Aorta (tissue), 5 donors: ENCODE results near the gene ABCG4. TPM values are rescaled to one million over a fixed set of nuclear protein-coding genes. Genes with fewer than 3 reads are reported as not detected.

Source experiments
- ATAC-seq: fragments of 200-7000 bp; cut with Tn5 transposase; one replicate; pipeline ENCODE4 v1.9.1; 2022; ENCODE audit warnings: moderate library complexity; ENCODE audit not compliant: low FRiP score
- DNase-seq, 2 donors: peaks; one replicate each; pipeline ENCODE4 v3.0.0-alpha.2; 2020
- H3K27ac ChIP-seq, 2 donors: one replicate each; pipeline ENCODE4 v1.5.1; 2013; ENCODE audit warnings: low read length in 2 of 2, mild to moderate bottlenecking in 2 of 2, moderate library complexity in 2 of 2, control low read depth in 1 of 2, inconsistent platforms in 1 of 2, low read depth in 1 of 2
- H3K27me3 ChIP-seq, 2 donors: one replicate each; pipeline ENCODE4 v1.6.1; 2013; ENCODE audit warnings: control low read depth in 1 of 2, low read length in 1 of 2, mild to moderate bottlenecking in 1 of 2, moderate library complexity in 1 of 2; ENCODE audit not compliant: insufficient read depth in 2 of 2, control insufficient read depth in 1 of 2
- H3K36me3 ChIP-seq, 2 donors: one replicate each; pipeline ENCODE4 v1.6.1; 2013; ENCODE audit warnings: control low read depth in 1 of 2, low read length in 1 of 2, mild to moderate bottlenecking in 1 of 2; ENCODE audit not compliant: insufficient read depth in 2 of 2, control insufficient read depth in 1 of 2
- H3K4me1 ChIP-seq, 2 donors: one replicate each; pipeline ENCODE4 v1.6.1; 2013; ENCODE audit warnings: low read length in 2 of 2, control low read depth in 1 of 2, mild to moderate bottlenecking in 1 of 2, moderate library complexity in 1 of 2; ENCODE audit not compliant: insufficient read depth in 2 of 2, control insufficient read depth in 1 of 2
- H3K4me3 ChIP-seq, 2 donors: one replicate each; pipeline ENCODE4 v1.5.1; 2013; ENCODE audit warnings: low read length in 2 of 2, control low read depth in 1 of 2, mild to moderate bottlenecking in 1 of 2
- H3K9me3 ChIP-seq: one replicate; pipeline ENCODE4 v1.6.1; 2013; ENCODE audit warnings: mild to moderate bottlenecking, low read length; ENCODE audit not compliant: control insufficient read depth
- WGBS, 2 donors: extraction: QIAGEN DNeasy Blood & Tissue Kit; methylation state at CpG; one replicate each; pipeline ENCODE4 v1.1.7; 2013; 5-methylcytosine and 5-hydroxymethylcytosine counted together
- intact Hi-C, 2 donors: fragments of 100-400 bp; cut with DNase I; formaldehyde crosslinking; loops; one replicate each; pipeline versions ENCODE4 v1.14.2 to v1.15.0; 2022
- polyA plus RNA-seq, 2 donors: library from polyadenylated mRNA; stranded (reverse); fragments of 200-250 nt; gene quantifications; one replicate each; pipeline ENCODE4 v1.2.3, GENCODE V29; 2013
- total RNA-seq, 2 donors: library from RNA; stranded (reverse); fragmentation: NEBNext Ultra II Directional; extraction: Animal tissue kit (Norgen Biotek cat#: 25700); gene quantifications; one replicate each; pipeline ENCODE4 v1.2.1, GENCODE V29; 2021
- donor health status: healthy with polysubstance abuse.
- donor health status: Bipolar disorder and iron deficiency.
- donor health status: DM: no; HTN: no; CAD: no.
- donor health status: DM: no; HTN: no; CAD: no.
- donor health status: DM: yes; HTN: yes; CAD: no.

The ABCG4 gene
- total and polyA plus RNA-seq, 4 donors, result 0.45 to 0.75 (median 0.75) TPM; not detected in 1

GRCh38 chr11:119106564-119107537 is 42.0 kb upstream of the ABCG4 start, which contains the start of gene C2CD2L:
C2CD2L (plus strand) TSS chr11:119107344; CDS start chr11:119107742, 398 bp downstream.
- intact Hi-C loops, result no loop called here
- Histone ChIP-seq H3K9me3 (no peaks in the 10 kb centered on the region), H3K27ac (peak within 1 kb of the TSS in 1 of 2 donors; percentile 62), H3K4me1 (peaks cover 0 to 2% of the 10 kb centered on the region in 2 donors), H3K27me3 (no peaks in the 10 kb centered on the region), H3K4me3 (peak within 1 kb of the TSS; percentile 84 to 95), H3K36me3 (peaks cover 0 to 4% of the 10 kb centered on the region in 2 donors)
- DNase-seq (peak; percentile 95 to 96), ATAC-seq (peak; percentile 95)
- 0 to 1% methylated on average over 42 to 49 of the region's 49 CpGs for WGBS, 2 donors

- WGBS, 2 donors, result 0 to 1% methylated on average over 42 to 65 of the region's 65 CpGs
- no peaks in the 10 kb centered on the region for H3K9me3 ChIP-seq
- H3K27ac ChIP-seq, result peak overlapping the region in 1 of 2 donors; percentile 62
- H3K4me3 ChIP-seq, result peak overlapping the region; percentile 84 to 95
- ATAC-seq (peak; percentile 1), DNase-seq (peak in 1 of 2 donors; percentile 54)
- intact Hi-C loops, result no loop called here
- H3K4me1 ChIP-seq, result peaks cover 0 to 2% of the 10 kb centered on the region in 2 donors
- H3K36me3 ChIP-seq, result peaks cover 0 to 4% of the 10 kb centered on the region in 2 donors
- H3K27me3 ChIP-seq, result no peaks in the 10 kb centered on the region
Measured at GRCh38 chr11:119107538-119108145, 41.2 kb upstream of the ABCG4 start.

- H3K27me3 ChIP-seq, result no peaks in the 10 kb centered on the region
- H3K4me3 ChIP-seq, result peak overlapping the region; percentile 84 to 95
- peak; percentile 50 to 60 for DNase-seq
- peaks cover 0 to 5% of the 10 kb centered on the region in 2 donors for H3K36me3 ChIP-seq
- intact Hi-C loops, result no loop called here
- WGBS, 2 donors, result 20 to 27% methylated on average over 8 of the region's 8 CpGs
- H3K4me1 ChIP-seq, result peaks cover 0 to 2% of the 10 kb centered on the region in 2 donors
- H3K9me3 ChIP-seq, result no peaks in the 10 kb centered on the region
- ATAC-seq, result no peak
- H3K27ac ChIP-seq, result no peak overlapping the region
Measured at GRCh38 chr11:119108146-119108856, 40.6 kb upstream of the ABCG4 start.

GRCh38 chr11:119108857-119109221 is 40.0 kb upstream of the ABCG4 start:
- H3K36me3 ChIP-seq, result peaks cover 0 to 7% of the 10 kb centered on the region in 2 donors
- no peak overlapping the region for H3K4me3 ChIP-seq
- H3K27me3 ChIP-seq, result no peaks in the 10 kb centered on the region
- no peaks in the 10 kb centered on the region for H3K9me3 ChIP-seq
- intact Hi-C loops, result no loop called here
- DNase-seq (peak in 1 of 2 donors; percentile 40), ATAC-seq (no peak)
- H3K27ac ChIP-seq, result no peak overlapping the region
- H3K4me1 ChIP-seq, result peaks cover 0 to 2% of the 10 kb centered on the region in 2 donors
- 87 to 92% methylated on average over 2 of the region's 2 CpGs for WGBS, 2 donors

- no peak for ATAC-seq
- Histone ChIP-seq H3K27ac (no peak overlapping the region), H3K27me3 (no peaks in the 10 kb centered on the region), H3K36me3 (peaks cover 0 to 8% of the 10 kb centered on the region in 2 donors), H3K4me3 (no peak overlapping the region), H3K4me1 (peaks cover 0 to 2% of the 10 kb centered on the region in 2 donors), H3K9me3 (no peaks in the 10 kb centered on the region)
- 72 to 83% methylated on average over 3 of the region's 3 CpGs for WGBS, 2 donors
- intact Hi-C loops, result no loop called here
- DNase-seq, result peak in 1 of 2 donors; percentile 27
Measured at GRCh38 chr11:119109843-119110242, 39.0 kb upstream of the ABCG4 start.

- Histone ChIP-seq H3K27ac (no peak overlapping the region), H3K9me3 (no peaks in the 10 kb centered on the region), H3K27me3 (no peaks in the 10 kb centered on the region), H3K4me3 (no peak overlapping the region), H3K36me3 (peaks cover 0 to 8% of the 10 kb centered on the region in 2 donors), H3K4me1 (peaks cover 0 to 2% of the 10 kb centered on the region in 2 donors)
- WGBS, 2 donors, result 80 to 83% methylated on average over 10 of the region's 10 CpGs
- ATAC-seq, result no peak
- intact Hi-C loops, result no loop called here
- DNase-seq, result peak in 1 of 2 donors; percentile 32
Measured at GRCh38 chr11:119110439-119110838, 38.4 kb upstream of the ABCG4 start.

GRCh38 chr11:119111361-119111925 is 37.4 kb upstream of the ABCG4 start:
- DNase-seq, result peak in 1 of 2 donors; percentile 35
- WGBS, 2 donors, result 90 to 91% methylated on average over 11 of the region's 11 CpGs
- intact Hi-C loops, result no loop called here
- Histone ChIP-seq H3K4me1 (peaks cover 0 to 2% of the 10 kb centered on the region in 2 donors), H3K36me3 (peaks cover 0 to 8% of the 10 kb centered on the region in 2 donors), H3K9me3 (no peaks in the 10 kb centered on the region), H3K27me3 (no peaks in the 10 kb centered on the region), H3K4me3 (no peak overlapping the region), H3K27ac (no peak overlapping the region)
- no peak for ATAC-seq
